Stimulated activated CD8-positive, alpha-beta memory T cell treated with anti-CD3 and anti-CD28 coated beads, Interleukin-4, amount 100 ng/mL, for 1 hour (primary cell): Measurements from ENCODE around the gene HS1BP3.

Experiments used
- DNase-seq, 2 donors: peaks; one replicate each; pipeline ENCODE4 v3.0.0-alpha.2; 2020; ENCODE audit warnings: low read depth in 2 of 2, low spot score in 1 of 2

HS1BP3 gene

GRCh38 chr2:20675701-20676352, 24.9 kb upstream of the HS1BP3 start:
- DNase-seq, result no peak

GRCh38 chr2:20674974-20675679, 24.2 kb upstream of the HS1BP3 start:
- no peak for DNase-seq

GRCh38 chr2:20674309-20674965, 23.5 kb upstream of the HS1BP3 start:
- no peak for DNase-seq

- no peak for DNase-seq
Observed at GRCh38 chr2:20673686-20674308, 22.9 kb upstream of the HS1BP3 start.

- DNase-seq, result no peak
Observed at GRCh38 chr2:20672201-20672951, 21.5 kb upstream of the HS1BP3 start.

- DNase-seq, result no peak
Observed at GRCh38 chr2:20671736-20672080, 20.8 kb upstream of the HS1BP3 start.

- no peak for DNase-seq
Observed at GRCh38 chr2:20671036-20671735, 20.3 kb upstream of the HS1BP3 start.

- DNase-seq, result no peak
Observed at GRCh38 chr2:20670315-20671035, 19.6 kb upstream of the HS1BP3 start.

GRCh38 chr2:20669562-20670314, 18.8 kb upstream of the HS1BP3 start:
- DNase-seq, result no peak

- no peak for DNase-seq
Observed at GRCh38 chr2:20668871-20669475, 18.1 kb upstream of the HS1BP3 start.

GRCh38 chr2:20668451-20668850, 17.6 kb upstream of the HS1BP3 start:
- DNase-seq, result no peak

- DNase-seq, result no peak
Observed at GRCh38 chr2:20667531-20668401, 16.9 kb upstream of the HS1BP3 start.

GRCh38 chr2:20667151-20667530, 16.2 kb upstream of the HS1BP3 start:
- DNase-seq, result no peak

- no peak for DNase-seq
Observed at GRCh38 chr2:20666304-20667150, 15.6 kb upstream of the HS1BP3 start, which contains the start of gene GDF7. TSS of gene GDF7 (plus strand) at chr2:20667144. CDS start at chr2:20667240, 96 bp downstream.

- DNase-seq, result no peak
Observed at GRCh38 chr2:20666005-20666303, 15.1 kb upstream of the HS1BP3 start.

- DNase-seq, result no peak
Observed at GRCh38 chr2:20665243-20666004, 14.5 kb upstream of the HS1BP3 start.
